Upper lobe of right lung (tissue), 1 donor: Measurements from ENCODE around the gene SOWAHB. TPM values are rescaled to one million over a fixed set of nuclear protein-coding genes. Genes with fewer than 3 reads are reported as not detected.

Experiments
- ATAC-seq: fragments of 200-7000 bp; cut with Tn5 transposase; one replicate; pipeline ENCODE4 v1.9.1; 2020; ENCODE audit warnings: mild to moderate bottlenecking, moderate library complexity
- DNase-seq: peaks from one replicate; pipeline ENCODE4 v3.0.0-alpha.2; 2020
- H3K27ac ChIP-seq: fragments of 200-600 bp; one replicate; pipeline ENCODE4 v1.8.0; 2022
- H3K27me3 ChIP-seq: fragments of 200-600 bp; one replicate; pipeline ENCODE4 v1.8.0; 2022; ENCODE audit warnings: mild to moderate bottlenecking
- H3K36me3 ChIP-seq: fragments of 200-600 bp; one replicate; pipeline ENCODE4 v1.8.0; 2022
- H3K4me1 ChIP-seq: fragments of 200-600 bp; one replicate; pipeline ENCODE4 v1.8.0; 2022
- H3K4me3 ChIP-seq: fragments of 200-600 bp; one replicate; pipeline ENCODE4 v1.8.0; 2022; ENCODE audit warnings: mild to moderate bottlenecking
- H3K9me3 ChIP-seq: fragments of 200-600 bp; one replicate; pipeline ENCODE4 v1.8.0; 2022
- intact Hi-C: fragments of 100-400 bp; cut with DNase I; formaldehyde crosslinking; loops from one replicate; pipeline ENCODE4 v1.11.0; 2022
- total RNA-seq: library from RNA; stranded (reverse); fragmentation: NEBNext Ultra II Directional; extraction: Animal tissue kit (Norgen Biotek cat#: 25700); gene quantifications from one replicate; pipeline ENCODE4 v1.2.1, GENCODE V29; 2021
- TF ChIP-seq, protein P1 (sequence below): fragments of 200-600 bp; IDR thresholded peaks from one replicate; pipeline ENCODE4 v1.8.0; 2022; ENCODE audit warnings: antibody characterized with exemption
- donor health status: DM: no; HTN: yes; CAD: no; lungs with severe emphysema.

SOWAHB gene
- total RNA-seq, 1 donor from 2014 or later: 2.5 TPM

DNA sequence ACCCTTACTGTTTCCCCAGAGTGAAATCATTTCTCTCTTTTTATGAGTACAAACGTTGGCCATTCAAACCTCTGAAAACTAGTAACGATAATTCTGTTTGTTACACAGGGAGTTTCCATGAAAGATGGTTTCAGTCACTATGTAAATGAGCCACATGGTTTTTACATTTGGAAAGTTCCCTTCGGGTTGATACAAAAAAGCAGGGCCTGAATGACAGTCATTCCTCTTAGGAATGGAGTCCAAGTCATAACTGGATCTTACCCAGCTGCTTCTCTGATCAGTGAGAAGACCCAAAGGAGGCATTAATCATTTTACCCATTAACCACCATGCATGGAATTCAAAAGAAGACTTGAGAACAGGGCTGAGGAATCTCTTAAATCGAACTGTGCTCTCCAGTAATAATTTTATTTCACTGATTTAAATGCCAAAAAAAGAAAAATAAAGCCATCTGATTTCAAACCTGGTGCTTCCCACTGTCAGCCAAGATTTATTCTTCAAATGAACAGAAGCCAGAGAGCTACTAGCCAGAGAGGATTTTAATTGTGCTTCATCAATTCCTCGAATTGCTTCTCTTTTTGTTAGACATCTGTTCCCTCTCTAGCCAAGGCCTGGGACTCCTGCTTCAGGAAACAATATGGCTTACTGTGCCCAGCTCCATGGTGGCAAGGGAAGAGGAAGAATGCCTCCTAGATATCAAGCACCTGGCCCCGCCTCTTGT lies 3.2 kb downstream of the SOWAHB start:
- H3K4me1 ChIP-seq: peaks cover 10% of the 10 kb centered on the region
- no peaks in the 10 kb centered on the region for H3K36me3 ChIP-seq
- H3K27ac ChIP-seq: no peak overlapping the region
- TF ChIP-seq, protein P1, sequence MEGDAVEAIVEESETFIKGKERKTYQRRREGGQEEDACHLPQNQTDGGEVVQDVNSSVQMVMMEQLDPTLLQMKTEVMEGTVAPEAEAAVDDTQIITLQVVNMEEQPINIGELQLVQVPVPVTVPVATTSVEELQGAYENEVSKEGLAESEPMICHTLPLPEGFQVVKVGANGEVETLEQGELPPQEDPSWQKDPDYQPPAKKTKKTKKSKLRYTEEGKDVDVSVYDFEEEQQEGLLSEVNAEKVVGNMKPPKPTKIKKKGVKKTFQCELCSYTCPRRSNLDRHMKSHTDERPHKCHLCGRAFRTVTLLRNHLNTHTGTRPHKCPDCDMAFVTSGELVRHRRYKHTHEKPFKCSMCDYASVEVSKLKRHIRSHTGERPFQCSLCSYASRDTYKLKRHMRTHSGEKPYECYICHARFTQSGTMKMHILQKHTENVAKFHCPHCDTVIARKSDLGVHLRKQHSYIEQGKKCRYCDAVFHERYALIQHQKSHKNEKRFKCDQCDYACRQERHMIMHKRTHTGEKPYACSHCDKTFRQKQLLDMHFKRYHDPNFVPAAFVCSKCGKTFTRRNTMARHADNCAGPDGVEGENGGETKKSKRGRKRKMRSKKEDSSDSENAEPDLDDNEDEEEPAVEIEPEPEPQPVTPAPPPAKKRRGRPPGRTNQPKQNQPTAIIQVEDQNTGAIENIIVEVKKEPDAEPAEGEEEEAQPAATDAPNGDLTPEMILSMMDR: no peak
- H3K9me3 ChIP-seq: no peaks in the 10 kb centered on the region
- peaks cover 18% of the 10 kb centered on the region for H3K27me3 ChIP-seq
- intact Hi-C loops: no loop called here
- H3K4me3 ChIP-seq: no peak overlapping the region
- ATAC-seq (no peak), DNase-seq (no peak)

DNA sequence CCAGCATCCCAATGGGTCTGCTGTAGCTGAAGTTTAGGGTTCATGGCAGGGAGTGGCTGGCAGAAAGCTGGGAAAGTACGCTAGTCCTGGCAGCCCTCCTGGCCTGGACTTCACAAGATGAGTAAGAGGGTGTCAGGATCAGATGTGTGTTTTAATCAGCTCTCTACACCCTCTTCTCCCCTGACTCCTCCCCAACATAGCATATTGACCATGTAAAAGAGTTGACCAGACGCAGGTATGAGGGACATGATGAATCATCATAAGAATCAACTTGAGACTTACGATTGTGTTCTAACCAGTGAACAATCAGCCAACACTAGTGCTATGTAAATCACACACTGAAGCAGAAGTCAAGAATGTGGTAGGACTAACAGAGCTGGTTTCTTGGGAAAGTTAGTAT lies 5.3 kb downstream of the SOWAHB start:
- TF ChIP-seq, protein P1: no peak
- DNase-seq (no peak), ATAC-seq (peak; percentile 64)
- H3K27ac ChIP-seq: no peak overlapping the region
- no peak overlapping the region for H3K4me3 ChIP-seq
- peaks cover 11% of the 10 kb centered on the region for H3K27me3 ChIP-seq
- no peaks in the 10 kb centered on the region for H3K36me3 ChIP-seq
- H3K9me3 ChIP-seq: no peaks in the 10 kb centered on the region
- intact Hi-C loops: no loop called here
- peaks cover 10% of the 10 kb centered on the region for H3K4me1 ChIP-seq

GRCh38 chr4:76892001-76892400 lies 5.9 kb downstream of the SOWAHB start:
- peaks cover 8% of the 10 kb centered on the region for H3K4me1 ChIP-seq
- H3K27ac ChIP-seq: no peak overlapping the region
- no peaks in the 10 kb centered on the region for H3K36me3 ChIP-seq
- TF ChIP-seq, protein P1: no peak
- H3K9me3 ChIP-seq: no peaks in the 10 kb centered on the region
- no peak for DNase-seq
- intact Hi-C loops: no loop called here
- peaks cover 5% of the 10 kb centered on the region for H3K27me3 ChIP-seq
- no peak overlapping the region for H3K4me3 ChIP-seq
- no peak for ATAC-seq

GRCh38 chr4:76886848-76887441 lies 11.0 kb downstream of the SOWAHB start:
- no peaks in the 10 kb centered on the region for H3K9me3 ChIP-seq
- intact Hi-C loops: no loop called here
- H3K27ac ChIP-seq: no peak overlapping the region
- no peak for DNase-seq
- TF ChIP-seq, protein P1: no peak
- ATAC-seq: no peak
- H3K36me3 ChIP-seq: no peaks in the 10 kb centered on the region
- H3K27me3 ChIP-seq: no peaks in the 10 kb centered on the region
- no peak overlapping the region for H3K4me3 ChIP-seq
- H3K4me1 ChIP-seq: no peaks in the 10 kb centered on the region

- no peak for ATAC-seq
- TF ChIP-seq, protein P1: no peak
- H3K36me3 ChIP-seq: no peaks in the 10 kb centered on the region
- H3K9me3 ChIP-seq: no peaks in the 10 kb centered on the region
- DNase-seq: no peak
- no peaks in the 10 kb centered on the region for H3K4me1 ChIP-seq
- H3K27ac ChIP-seq: no peak overlapping the region
- H3K4me3 ChIP-seq: no peak overlapping the region
- intact Hi-C loops: no loop called here
- H3K27me3 ChIP-seq: no peaks in the 10 kb centered on the region
Observed at GRCh38 chr4:76886214-76886613, 11.7 kb downstream of the SOWAHB start.
